Panc1 (cell line): ENCODE measurements around the gene EWSR1. TPM values are rescaled to one million over a fixed set of nuclear protein-coding genes. Genes with fewer than 3 reads are reported as not detected.

ENCODE experiments used
- ATAC-seq: fragments of 200-7000 bp; cut with Tn5 transposase; 2 replicates; pipeline ENCODE4 v1.9.1; 2020; ENCODE audit warnings: mild to moderate bottlenecking, moderate library complexity
- BruUV-seq: library from RNA; stranded (reverse); fragments of 400-500 nt; replicated peaks from 2 replicates; lab custom pipeline; 2021; lab: Mats Ljungman, UMichigan
- CTCF ChIA-PET: fragments of 300-600 bp; sonication (Branson Sonifier 250); formaldehyde crosslinking; loops from one replicate; lab custom pipeline; 2022; ENCODE audit warnings: antibody characterized with exemption; lab: Charles Lee
- POLR2A ChIA-PET: fragments of 300-600 bp; sonication (Branson Sonifier 250); formaldehyde crosslinking; loops from one replicate; lab custom pipeline; 2022; ENCODE audit warnings: antibody characterized with exemption; lab: Charles Lee
- DNase-seq: peaks from one replicate; pipeline ENCODE4 v3.0.0-alpha.2; 2010; ENCODE audit warnings: low read depth, low spot score
- H3K27ac ChIP-seq: 2 replicates; pipeline ENCODE4 v1.5.1; 2011; ENCODE audit warnings: mild to moderate bottlenecking, low read length, inconsistent platforms
- H3K27me3 ChIP-seq: fragments of 200-500 bp; sonication (Bioruptor generic); 2 replicates; pipeline ENCODE4 v1.6.0; 2014; ENCODE audit warnings: low read length, inconsistent platforms; ENCODE audit not compliant: control insufficient read depth, insufficient read depth
- H3K36me3 ChIP-seq: fragments of 200-500 bp; sonication (Bioruptor generic); 2 replicates; pipeline ENCODE4 v1.5.1; 2014; ENCODE audit warnings: inconsistent platforms, mild to moderate bottlenecking, low read length, moderate library complexity; ENCODE audit not compliant: control insufficient read depth, insufficient read depth
- H3K4me1 ChIP-seq: 2 replicates; pipeline ENCODE4 v1.5.1; 2011; ENCODE audit warnings: inconsistent platforms, mild to moderate bottlenecking, low read length, moderate library complexity; ENCODE audit not compliant: control insufficient read depth, insufficient read depth
- H3K4me3 ChIP-seq, 2 experiments: 2 replicates each; pipeline ENCODE4 v1.5.1; 2011 to 2012; ENCODE audit warnings: low read depth in 2 of 2, low read length in 2 of 2, mild to moderate bottlenecking in 2 of 2, inconsistent platforms in 1 of 2, moderate library complexity in 1 of 2
- H3K9me3 ChIP-seq: fragments of 200-500 bp; sonication (Bioruptor generic); 2 replicates; pipeline ENCODE4 v1.5.1; 2014; ENCODE audit warnings: low read depth, mild to moderate bottlenecking, inconsistent platforms, low read length, moderate library complexity; ENCODE audit not compliant: control insufficient read depth, insufficient read depth
- CTCF ChIP-seq: fragments of 450-650 bp; IDR thresholded peaks from 2 replicates; pipeline ENCODE4 v1.5.1; 2017; ENCODE audit warnings: mild to moderate bottlenecking
- POLR2AphosphoS5 ChIP-seq: IDR thresholded peaks from 2 replicates; pipeline ENCODE4 v1.6.1; 2012; ENCODE audit warnings: mild to moderate bottlenecking, low read depth, low read length, moderate library complexity
- SIN3A ChIP-seq: IDR thresholded peaks from 2 replicates; pipeline ENCODE4 v1.6.1; 2012; ENCODE audit warnings: low read depth, mild to moderate bottlenecking, low read length, moderate library complexity, borderline replicate concordance; ENCODE audit not compliant: insufficient read depth
- TCF7L2 ChIP-seq: IDR thresholded peaks from 2 replicates; pipeline ENCODE4 v1.6.1; 2011; ENCODE audit warnings: mild to moderate bottlenecking, low read depth, low read length, inconsistent platforms
- in situ Hi-C: cut with HindIII; loops from 2 replicates; pipeline ENCODE4 v1.10.0; 2016; ENCODE audit warnings: low sequenced_read_pairs, low pct_unique_long_range_greater_than_20kb
- intact Hi-C: fragments of 100-400 bp; cut with micrococcal nuclease; formaldehyde crosslinking; loops from one replicate; pipeline ENCODE4 v1.10.0; 2022; ENCODE audit not compliant: unreplicated experiment
- total RNA-seq: library from RNA; stranded (reverse); gene quantifications from one replicate; pipeline ENCODE4 v1.2.1, GENCODE V29; 2021; ENCODE audit not compliant: unreplicated experiment
- TF ChIP-seq, protein P1 (sequence below), 2 experiments: IDR thresholded peaks; 2 replicates each; pipeline ENCODE4 v1.6.1; 2011 to 2012; ENCODE audit warnings: low read depth in 2 of 2, control low read depth in 1 of 2, low read length in 1 of 2, mild to moderate bottlenecking in 1 of 2, moderate library complexity in 1 of 2; ENCODE audit not compliant: insufficient read depth in 1 of 2

The EWSR1 gene
- total RNA-seq, 1 experiment from 2014 or later: 272 TPM

DNA sequence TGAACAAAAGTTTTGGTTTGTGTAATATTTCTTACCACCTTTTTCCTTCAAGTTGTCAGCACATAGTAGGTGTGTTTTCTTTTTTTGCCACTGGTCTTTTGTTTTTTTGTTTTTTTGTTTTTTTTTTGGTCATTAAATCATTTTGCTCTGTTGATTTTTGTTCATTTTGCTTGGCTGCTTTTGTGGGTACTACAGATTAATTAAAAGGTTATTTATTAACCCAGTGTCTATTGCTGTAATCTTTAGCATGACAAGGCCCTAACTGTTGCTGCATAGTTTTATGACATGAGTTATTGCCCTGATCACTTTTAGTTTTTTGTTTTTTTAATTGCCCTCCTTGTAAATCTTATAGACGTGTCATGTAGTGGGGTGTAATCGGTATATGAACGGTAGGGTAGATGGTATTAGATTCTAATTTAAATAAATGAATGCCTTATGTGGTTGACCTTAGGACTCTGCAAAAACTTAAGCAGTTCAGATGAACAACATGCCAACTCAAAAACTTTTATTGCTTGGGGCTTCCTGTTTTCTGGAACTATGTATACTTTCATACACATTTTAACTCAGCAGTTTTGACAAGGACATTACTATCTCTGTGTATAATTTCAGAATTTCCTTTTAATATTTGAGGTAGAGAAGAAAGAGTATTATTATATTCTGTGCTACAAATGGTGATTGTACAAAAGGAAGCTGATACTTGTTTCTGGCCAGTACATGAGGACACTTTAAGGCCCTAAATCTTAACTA lies 7.9 kb downstream of the EWSR1 start:
- POLR2A ChIA-PET: no interaction called here
- H3K27me3 ChIP-seq: no peaks in the 10 kb centered on the region
- peaks cover 19% of the 10 kb centered on the region for H3K4me1 ChIP-seq
- CTCF ChIA-PET: no interaction called here
- in situ Hi-C loops (no loop called here), intact Hi-C loops (no loop called here)
- no peak overlapping the region for H3K4me3 ChIP-seq
- ATAC-seq: no peak
- no peak overlapping the region for H3K27ac ChIP-seq
- peaks cover 61% of the 10 kb centered on the region for H3K36me3 ChIP-seq
- BruUV-seq: TSS peak; percentile 3
- H3K9me3 ChIP-seq: no peaks in the 10 kb centered on the region
- DNase-seq: no peak
- TF ChIP-seq SIN3A: no peak
- TF ChIP-seq TCF7L2: no peak
- TF ChIP-seq POLR2AphosphoS5: no peak
- TF ChIP-seq, protein P1, sequence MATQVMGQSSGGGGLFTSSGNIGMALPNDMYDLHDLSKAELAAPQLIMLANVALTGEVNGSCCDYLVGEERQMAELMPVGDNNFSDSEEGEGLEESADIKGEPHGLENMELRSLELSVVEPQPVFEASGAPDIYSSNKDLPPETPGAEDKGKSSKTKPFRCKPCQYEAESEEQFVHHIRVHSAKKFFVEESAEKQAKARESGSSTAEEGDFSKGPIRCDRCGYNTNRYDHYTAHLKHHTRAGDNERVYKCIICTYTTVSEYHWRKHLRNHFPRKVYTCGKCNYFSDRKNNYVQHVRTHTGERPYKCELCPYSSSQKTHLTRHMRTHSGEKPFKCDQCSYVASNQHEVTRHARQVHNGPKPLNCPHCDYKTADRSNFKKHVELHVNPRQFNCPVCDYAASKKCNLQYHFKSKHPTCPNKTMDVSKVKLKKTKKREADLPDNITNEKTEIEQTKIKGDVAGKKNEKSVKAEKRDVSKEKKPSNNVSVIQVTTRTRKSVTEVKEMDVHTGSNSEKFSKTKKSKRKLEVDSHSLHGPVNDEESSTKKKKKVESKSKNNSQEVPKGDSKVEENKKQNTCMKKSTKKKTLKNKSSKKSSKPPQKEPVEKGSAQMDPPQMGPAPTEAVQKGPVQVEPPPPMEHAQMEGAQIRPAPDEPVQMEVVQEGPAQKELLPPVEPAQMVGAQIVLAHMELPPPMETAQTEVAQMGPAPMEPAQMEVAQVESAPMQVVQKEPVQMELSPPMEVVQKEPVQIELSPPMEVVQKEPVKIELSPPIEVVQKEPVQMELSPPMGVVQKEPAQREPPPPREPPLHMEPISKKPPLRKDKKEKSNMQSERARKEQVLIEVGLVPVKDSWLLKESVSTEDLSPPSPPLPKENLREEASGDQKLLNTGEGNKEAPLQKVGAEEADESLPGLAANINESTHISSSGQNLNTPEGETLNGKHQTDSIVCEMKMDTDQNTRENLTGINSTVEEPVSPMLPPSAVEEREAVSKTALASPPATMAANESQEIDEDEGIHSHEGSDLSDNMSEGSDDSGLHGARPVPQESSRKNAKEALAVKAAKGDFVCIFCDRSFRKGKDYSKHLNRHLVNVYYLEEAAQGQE (IDR thresholded peaks at IDR 0.05; ENCODE audit: insufficient read depth in 1 of 2, low read depth in 2 of 2, low read length in 1 of 2): no peak
- no peak for TF ChIP-seq CTCF

GRCh38 chr22:29277927-29278326 lies 9.9 kb downstream of the EWSR1 start:
- Histone ChIP-seq H3K36me3 (peaks cover 49% of the 10 kb centered on the region), H3K4me1 (peaks cover under 1% of the 10 kb centered on the region), H3K27me3 (no peaks in the 10 kb centered on the region), H3K27ac (no peak overlapping the region), H3K9me3 (no peaks in the 10 kb centered on the region), H3K4me3 (no peak overlapping the region)
- intact Hi-C loops: no loop called here
- TF ChIP-seq SIN3A (no peak), POLR2AphosphoS5 (no peak)
- TF ChIP-seq, protein P1 (IDR thresholded peaks at IDR 0.05; ENCODE audit: insufficient read depth in 1 of 2, low read depth in 2 of 2, low read length in 1 of 2): no peak
- ChIA-PET POLR2A (no interaction called here), CTCF (no interaction called here)
- DNase-seq (no peak), ATAC-seq (no peak)
- BruUV-seq: no TSS peak
- in situ Hi-C loops: no loop called here
